Measurements from ENCODE around the gene SMIM10L1.

SMIM10L1 gene

DNA sequence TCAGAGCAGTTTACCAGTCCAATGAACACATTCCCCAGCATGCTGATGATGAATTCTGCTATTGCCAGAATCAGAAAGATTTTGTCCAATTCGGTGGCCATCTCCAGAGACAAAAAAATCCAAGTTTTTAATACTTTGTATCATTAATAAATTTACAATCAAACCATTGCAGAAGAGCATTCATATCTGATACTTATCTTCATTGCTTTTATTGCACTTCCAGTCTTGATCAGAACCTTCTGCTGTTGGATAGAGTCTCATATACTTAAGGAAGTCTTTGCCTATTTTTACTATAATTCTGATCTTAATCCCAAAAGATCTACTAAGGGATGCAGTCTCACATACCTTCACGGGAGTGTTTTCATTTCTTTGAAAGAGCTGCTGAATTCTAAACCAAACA is 15.8 kb downstream of the SMIM10L1 start, which contains the start of gene TAS2R42:
TAS2R42 (minus strand) TSS at position 101 of the 400 bp plus-strand sequence; CDS start at position 101, 0 bp downstream.
- no peak for DNase-seq (ENCODE audit: low spot score)

- no peak for DNase-seq (ENCODE audit: low spot score)
Observed at GRCh38 chr12:11202811-11203210, 31.8 kb downstream of the SMIM10L1 start.

- DNase-seq (ENCODE audit: low spot score): no peak
Observed at GRCh38 chr12:11204173-11204572, 33.2 kb downstream of the SMIM10L1 start.

GRCh38 chr12:11209113-11209512 is 38.1 kb downstream of the SMIM10L1 start:
- DNase-seq (ENCODE audit: low spot score): no peak

Measured in cerebellar cortex (tissue), 1 donor.